Esophagus squamous epithelium (tissue), 5 donors: ENCODE results near the gene BCAR3. TPM values are rescaled to one million over a fixed set of nuclear protein-coding genes. Genes with fewer than 3 reads are reported as not detected.

Experiments used
- DNase-seq: peaks from one replicate; lab custom pipeline; 2025; lab: John Stamatoyannopoulos, UW
- H3K27ac ChIP-seq, 4 donors: fragments of 200-600 bp; sonication (generic); one replicate each; pipeline ENCODE4 v1.5.1; 2016 to 2019; ENCODE audit warnings: mild to moderate bottlenecking in 1 of 4
- H3K27me3 ChIP-seq, 4 donors: fragments of 200-600 bp; sonication (generic); 1 replicate in 3 of 4; 2 replicates in 1 of 4; pipeline versions ENCODE4 v1.5.1 to v1.6.0; 2017 to 2021; ENCODE audit warnings: antibody characterized with exemption in 1 of 4
- H3K36me3 ChIP-seq, 3 donors: fragments of 200-600 bp; sonication (generic); one replicate each; pipeline ENCODE4 v1.5.1; 2016 to 2019
- H3K4me1 ChIP-seq, 3 donors: fragments of 200-600 bp; sonication (generic); one replicate each; pipeline ENCODE4 v1.5.1; 2017 to 2019
- H3K4me3 ChIP-seq, 4 donors: fragments of 200-600 bp; sonication (generic); 1 replicate in 3 of 4; 2 replicates in 1 of 4; pipeline ENCODE4 v1.5.1; 2016 to 2019; ENCODE audit warnings: mild to moderate bottlenecking in 2 of 4, moderate library complexity in 1 of 4
- H3K9me3 ChIP-seq, 3 donors: fragments of 200-600 bp; sonication (generic); one replicate each; pipeline ENCODE4 v1.5.1; 2016 to 2019
- CTCF ChIP-seq, 6 experiments: fragments of 450-650 bp in 4 of 6; fragments of 200-600 bp in 2 of 6; sonication (generic) in 2 of 6; IDR thresholded peaks; one replicate each; pipeline ENCODE4 v1.5.1; 2016 to 2019; ENCODE audit warnings: antibody characterized with exemption in 6 of 6, mild to moderate bottlenecking in 4 of 6, moderate library complexity in 4 of 6
- POLR2A ChIP-seq, 4 donors: fragments of 450-650 bp; IDR thresholded peaks; one replicate each; pipeline ENCODE4 v1.6.1; 2017; ENCODE audit warnings: antibody characterized with exemption in 4 of 4, mild to moderate bottlenecking in 4 of 4, moderate library complexity in 3 of 4
- WGBS, 2 donors: methylation state at CpG; one replicate each; pipeline ENCODE4 v1.1.5; 2018; 5-methylcytosine and 5-hydroxymethylcytosine counted together
- intact Hi-C: fragments of 100-400 bp; cut with DNase I; formaldehyde crosslinking; loops from one replicate; pipeline ENCODE4 v1.15.0; 2022
- total RNA-seq, 4 donors: library from RNA; depleted of rRNA; stranded (reverse); fragments of >200 nt; gene quantifications; one replicate each; pipeline ENCODE4 v1.1.0, GENCODE V29; 2016
- donor health status: DM: yes; HTN: yes; CAD: no.

The BCAR3 gene
- total RNA-seq, 4 donors from 2014 or later: 6.9 to 17.5 (median 9.4) TPM

GRCh38 chr1:93605026-93605568 lies 76.5 kb downstream of the BCAR3 start:
- DNase-seq: no peak
- H3K27me3 ChIP-seq: no peaks in the 10 kb centered on the region
- no peaks in the 10 kb centered on the region for H3K9me3 ChIP-seq
- H3K4me1 ChIP-seq: peaks cover 0 to 41% (median 7%) of the 10 kb centered on the region in 3 donors
- H3K36me3 ChIP-seq: no peaks in the 10 kb centered on the region
- TF ChIP-seq POLR2A (IDR thresholded peaks at IDR 0.05) (no peak), CTCF (IDR thresholded peaks at IDR 0.05) (no peak)
- 82 to 85% methylated on average over 7 to 10 of the region's 10 CpGs for whole genome bisulfite sequencing, 2 donors
- intact Hi-C loops: no loop called here
- no peak overlapping the region for H3K4me3 ChIP-seq
- H3K27ac ChIP-seq: no peak overlapping the region

- no peak for TF ChIP-seq POLR2A (IDR thresholded peaks at IDR 0.05)
- TF ChIP-seq CTCF (IDR thresholded peaks at IDR 0.05): no peak
- no peaks in the 10 kb centered on the region for H3K27me3 ChIP-seq
- H3K27ac ChIP-seq: no peak overlapping the region
- no peak for DNase-seq
- WGBS, 2 donors: 33 to 41% methylated on average over 1 of the region's 1 CpG
- no peaks in the 10 kb centered on the region for H3K36me3 ChIP-seq
- no peak overlapping the region for H3K4me3 ChIP-seq
- no peaks in the 10 kb centered on the region for H3K9me3 ChIP-seq
- intact Hi-C loops: no loop called here
- H3K4me1 ChIP-seq: peaks cover 0 to 36% (median 7%) of the 10 kb centered on the region in 3 donors
These were observed 77.2 kb downstream of the BCAR3 start for GRCh38 chr1:93604411-93604810.

GRCh38 chr1:93603601-93604000 lies 78.0 kb downstream of the BCAR3 start:
- intact Hi-C loops: no loop called here
- Histone ChIP-seq H3K36me3 (no peaks in the 10 kb centered on the region), H3K4me3 (no peak overlapping the region), H3K27me3 (no peaks in the 10 kb centered on the region), H3K27ac (no peak overlapping the region), H3K9me3 (no peaks in the 10 kb centered on the region), H3K4me1 (peaks cover 0 to 36% (median 9%) of the 10 kb centered on the region in 3 donors)
- no peak for DNase-seq
- TF ChIP-seq POLR2A (IDR thresholded peaks at IDR 0.05): no peak
- TF ChIP-seq CTCF (IDR thresholded peaks at IDR 0.05): no peak
- 82 to 93% methylated on average over 1 to 4 of the region's 4 CpGs for WGBS, 2 donors

- no peak for TF ChIP-seq POLR2A (IDR thresholded peaks at IDR 0.05)
- TF ChIP-seq CTCF (IDR thresholded peaks at IDR 0.05): no peak
- Histone ChIP-seq H3K36me3 (no peaks in the 10 kb centered on the region), H3K9me3 (no peaks in the 10 kb centered on the region), H3K4me3 (no peak overlapping the region), H3K27me3 (no peaks in the 10 kb centered on the region), H3K4me1 (peaks cover 0 to 36% (median 9%) of the 10 kb centered on the region in 3 donors), H3K27ac (no peak overlapping the region)
- DNase-seq: no peak
- WGBS, 2 donors: 75 to 90% methylated on average over 3 of the region's 3 CpGs
- intact Hi-C loops: no loop called here
These were observed 78.5 kb downstream of the BCAR3 start for GRCh38 chr1:93603106-93603505.

GRCh38 chr1:93602101-93602500 lies 79.5 kb downstream of the BCAR3 start:
- intact Hi-C loops: no loop called here
- 78 to 100% methylated on average over 3 to 4 of the region's 4 CpGs for WGBS, 2 donors
- peaks cover 0 to 42% (median 18%) of the 10 kb centered on the region in 3 donors for H3K4me1 ChIP-seq

More at GRCh38 chr1:93602101-93602500, 79.5 kb downstream of the BCAR3 start:
- Histone ChIP-seq H3K27ac (no peak overlapping the region), H3K9me3 (no peaks in the 10 kb centered on the region), H3K4me3 (no peak overlapping the region), H3K27me3 (no peaks in the 10 kb centered on the region), H3K36me3 (no peaks in the 10 kb centered on the region)
- no peak for DNase-seq
- no peak for TF ChIP-seq POLR2A (IDR thresholded peaks at IDR 0.05)
- no peak for TF ChIP-seq CTCF (IDR thresholded peaks at IDR 0.05)
